BJ (cell line): Measurements from ENCODE around the gene DGUOK. TPM values are rescaled to one million over a fixed set of nuclear protein-coding genes. Genes with fewer than 3 reads are reported as not detected.

Experiments used
- CTCF ChIA-PET: fragments of 350-600 bp; formaldehyde crosslinking; extraction: SDS; loops from one replicate; lab custom pipeline; 2021; ENCODE audit warnings: antibody characterized with exemption, inconsistent platforms; lab: Yijun Ruan, JAX
- POLR2A ChIA-PET: fragments of 300-600 bp; sonication (Branson Sonifier 250); formaldehyde crosslinking; extraction: SDS; loops from one replicate; lab custom pipeline; 2021; ENCODE audit warnings: antibody characterized with exemption; lab: Charles Lee
- DNase-seq: peaks from one replicate; pipeline ENCODE4 v3.0.0-alpha.2; 2011; ENCODE audit warnings: low read depth
- H3K27me3 ChIP-seq: 2 replicates; pipeline ENCODE4 v1.6.0; 2011; ENCODE audit warnings: low read length; ENCODE audit not compliant: control insufficient read depth, insufficient read depth
- H3K36me3 ChIP-seq: 2 replicates; pipeline ENCODE4 v1.5.1; 2011; ENCODE audit warnings: low read length; ENCODE audit not compliant: control insufficient read depth, insufficient read depth
- H3K4me3 ChIP-seq: 2 replicates; pipeline ENCODE4 v1.5.1; 2011; ENCODE audit warnings: low read depth, mild to moderate bottlenecking, control low read depth, low read length
- polyA plus RNA-seq: library from polyadenylated mRNA; depleted of rRNA; stranded (reverse); fragments of >200 nt; gene quantifications from 2 replicates; pipeline ENCODE4 v1.2.3, GENCODE V29; 2011
- TF ChIP-seq, protein P1 (sequence below): IDR thresholded peaks from 2 replicates; pipeline ENCODE4 v1.5.1; 2011; ENCODE audit warnings: low read depth, mild to moderate bottlenecking, control low read depth, inconsistent platforms, low read length, moderate library complexity; ENCODE audit not compliant: insufficient read depth

The DGUOK gene
- polyA plus RNA-seq, 1 experiment, result 79.8 TPM

DNA sequence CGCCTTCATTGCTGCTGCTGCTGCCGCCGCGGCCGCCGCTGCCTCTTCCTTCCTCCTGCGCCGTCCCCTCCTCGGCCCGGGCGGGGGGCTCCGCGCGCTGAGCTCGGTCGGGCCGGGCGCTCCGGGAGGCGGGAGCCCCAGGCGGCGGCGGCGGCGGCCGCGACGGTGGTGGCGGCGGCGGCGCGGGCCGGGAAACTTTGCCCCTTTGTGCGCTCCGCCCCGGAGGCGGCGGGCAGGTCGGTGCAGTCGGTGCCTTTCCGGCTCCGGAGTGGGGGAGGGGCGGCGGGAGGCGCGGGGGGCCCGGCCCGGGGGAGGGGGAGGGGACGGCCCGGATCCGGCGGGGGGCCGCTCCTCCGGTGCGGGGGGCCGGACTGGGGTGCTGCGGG is 58.2 kb downstream of the DGUOK start:
- TF ChIP-seq, protein P1, sequence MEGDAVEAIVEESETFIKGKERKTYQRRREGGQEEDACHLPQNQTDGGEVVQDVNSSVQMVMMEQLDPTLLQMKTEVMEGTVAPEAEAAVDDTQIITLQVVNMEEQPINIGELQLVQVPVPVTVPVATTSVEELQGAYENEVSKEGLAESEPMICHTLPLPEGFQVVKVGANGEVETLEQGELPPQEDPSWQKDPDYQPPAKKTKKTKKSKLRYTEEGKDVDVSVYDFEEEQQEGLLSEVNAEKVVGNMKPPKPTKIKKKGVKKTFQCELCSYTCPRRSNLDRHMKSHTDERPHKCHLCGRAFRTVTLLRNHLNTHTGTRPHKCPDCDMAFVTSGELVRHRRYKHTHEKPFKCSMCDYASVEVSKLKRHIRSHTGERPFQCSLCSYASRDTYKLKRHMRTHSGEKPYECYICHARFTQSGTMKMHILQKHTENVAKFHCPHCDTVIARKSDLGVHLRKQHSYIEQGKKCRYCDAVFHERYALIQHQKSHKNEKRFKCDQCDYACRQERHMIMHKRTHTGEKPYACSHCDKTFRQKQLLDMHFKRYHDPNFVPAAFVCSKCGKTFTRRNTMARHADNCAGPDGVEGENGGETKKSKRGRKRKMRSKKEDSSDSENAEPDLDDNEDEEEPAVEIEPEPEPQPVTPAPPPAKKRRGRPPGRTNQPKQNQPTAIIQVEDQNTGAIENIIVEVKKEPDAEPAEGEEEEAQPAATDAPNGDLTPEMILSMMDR, result no peak
- POLR2A ChIA-PET, result no interaction called here

DNA sequence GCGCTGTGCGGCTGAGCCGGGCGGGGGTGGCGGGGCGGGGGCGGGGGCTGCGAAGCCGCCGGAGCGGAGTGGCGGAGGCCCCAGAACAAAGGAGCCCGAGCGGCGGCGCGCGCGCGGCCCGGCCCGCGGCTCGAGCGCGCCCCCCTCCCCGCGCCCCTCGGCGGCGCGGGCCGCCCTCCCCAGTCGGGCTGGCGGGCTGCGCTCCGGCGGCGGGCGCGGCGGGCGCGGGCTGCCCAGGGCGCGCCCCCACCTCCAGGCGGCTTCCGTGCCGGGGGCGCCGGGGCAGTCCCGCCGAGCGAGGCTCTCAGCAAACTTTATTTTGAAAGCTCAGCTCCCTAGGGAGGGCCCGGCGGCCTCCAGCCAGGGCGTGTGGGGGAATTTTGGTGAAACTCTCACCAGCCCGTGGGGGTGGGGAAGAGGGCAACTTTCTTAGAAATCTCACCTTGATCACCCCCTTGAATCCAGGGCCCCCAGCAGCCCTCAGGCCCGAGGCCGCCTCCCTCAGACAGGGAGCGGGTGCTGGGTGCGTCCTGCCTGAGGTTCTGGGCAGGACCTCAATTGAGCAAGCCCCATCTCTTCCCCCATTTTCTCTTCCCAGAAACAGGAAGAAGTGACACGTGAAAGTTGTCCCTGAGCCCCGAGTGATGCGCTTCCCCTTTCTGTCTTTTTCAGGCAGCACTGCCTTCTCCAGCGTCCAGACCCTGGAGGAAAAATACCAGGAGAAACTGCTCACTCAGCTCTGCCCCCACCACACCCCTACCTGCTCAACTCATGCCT is 58.8 kb downstream of the DGUOK start:
- Histone ChIP-seq H3K27me3 (no peaks in the 10 kb centered on the region), H3K4me3 (peak overlapping the region; percentile 54), H3K36me3 (no peaks in the 10 kb centered on the region; the same call in 1 of the 2 replicates)
- ChIA-PET POLR2A (no interaction called here), CTCF (interaction anchor here (1.1 kb wide), 1 partner anchor 162 kb away, joined by 3 read pairs; no protein-coding TSS in a partner anchor)
- TF ChIP-seq, protein P1, result no peak
- DNase-seq, result no peak

More for the DNA sequence above, 58.2 kb downstream of the DGUOK start:
- DNase-seq, result no peak
- H3K36me3 ChIP-seq, result no peaks in the 10 kb centered on the region; the same call in 1 of the 2 replicates
- CTCF ChIA-PET, result interaction anchor here (1.1 kb wide), 1 partner anchor 161 kb away, joined by 3 read pairs; no protein-coding TSS in a partner anchor
- H3K27me3 ChIP-seq, result no peaks in the 10 kb centered on the region
- peak overlapping the region; percentile 54 for H3K4me3 ChIP-seq

DNA sequence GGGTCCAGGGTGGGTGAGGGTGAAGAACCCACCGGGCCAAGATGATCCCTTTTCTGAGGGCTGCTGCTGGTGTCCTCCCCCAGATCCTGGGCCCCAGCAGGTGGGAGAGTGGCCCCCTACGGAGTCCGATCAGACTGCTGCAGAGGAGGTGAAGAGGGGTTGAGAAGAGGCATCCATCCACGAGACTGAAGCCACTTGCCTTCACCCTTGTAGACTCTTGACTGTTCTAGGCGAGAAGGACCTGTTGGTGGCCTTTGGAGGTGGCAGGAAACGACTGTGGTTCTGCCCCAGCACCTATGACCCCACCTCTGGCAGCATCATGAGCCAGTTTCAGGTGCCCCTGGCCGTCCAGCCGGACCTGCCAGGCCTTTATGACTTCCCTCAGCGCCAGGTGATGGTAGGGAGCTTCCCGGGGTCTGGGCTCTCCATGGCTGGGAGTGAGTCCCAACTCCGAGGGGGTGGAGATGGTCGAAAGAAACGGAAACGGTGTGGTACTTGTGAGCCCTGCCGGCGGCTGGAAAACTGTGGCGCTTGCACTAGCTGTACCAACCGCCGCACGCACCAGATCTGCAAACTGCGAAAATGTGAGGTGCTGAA is 59.5 kb downstream of the DGUOK start:
- ChIA-PET CTCF (interaction anchor here (1.4 kb wide), 1 partner anchor 9 kb away, joined by 4 read pairs; no protein-coding TSS in a partner anchor), POLR2A (no interaction called here)
- TF ChIP-seq, protein P1, result no peak
- no peak for DNase-seq
- Histone ChIP-seq H3K27me3 (no peaks in the 10 kb centered on the region), H3K4me3 (peak overlapping the region; percentile 54), H3K36me3 (no peaks in the 10 kb centered on the region; the same call in 1 of the 2 replicates)

DNA sequence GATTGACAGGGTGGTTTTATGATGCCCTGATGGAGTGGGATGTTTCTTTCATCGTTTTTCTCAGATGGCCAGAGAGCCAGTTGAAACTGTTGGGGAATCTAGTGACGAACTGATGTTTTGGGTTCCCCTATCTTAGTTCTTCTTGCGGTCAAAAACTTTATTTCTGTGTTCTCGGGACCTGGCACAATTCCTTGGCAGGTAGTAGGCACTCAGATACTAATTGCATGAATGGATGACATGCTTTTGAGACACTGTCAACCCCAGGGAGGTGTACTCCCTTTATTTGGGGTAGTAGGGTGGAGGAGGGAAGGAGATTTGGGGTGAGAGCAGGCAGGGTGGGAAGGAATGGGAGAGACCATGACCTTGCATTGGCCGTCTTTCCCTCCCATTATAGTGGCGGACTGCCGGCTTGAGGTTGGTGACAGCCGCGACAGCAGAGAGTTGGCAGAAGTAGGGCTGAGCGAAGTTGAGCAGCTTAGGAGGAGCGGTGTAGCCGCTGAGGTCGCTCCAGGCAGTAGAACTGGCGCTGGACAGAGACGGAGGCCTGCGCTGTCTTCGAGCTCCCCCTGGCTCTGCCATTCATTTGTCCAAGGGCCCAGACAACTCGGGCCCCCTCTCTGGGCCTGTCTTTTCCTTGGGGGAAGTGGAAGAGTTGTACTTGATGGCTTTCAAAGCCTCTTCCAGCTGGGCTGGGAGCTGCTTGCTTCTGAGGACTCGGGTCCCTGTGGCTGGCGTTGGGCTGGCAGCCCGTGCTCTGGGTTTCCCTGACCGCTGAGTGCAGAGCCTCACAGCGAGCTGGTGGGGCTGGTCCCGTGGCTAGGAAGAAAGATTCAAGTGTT is 60.6 kb downstream of the DGUOK start:
- no peak for DNase-seq
- H3K4me3 ChIP-seq, result no peak overlapping the region
- POLR2A ChIA-PET, result no interaction called here

More for the DNA sequence above, 60.6 kb downstream of the DGUOK start:
- Histone ChIP-seq H3K36me3 (no peaks in the 10 kb centered on the region; the same call in 1 of the 2 replicates), H3K27me3 (no peaks in the 10 kb centered on the region)
- TF ChIP-seq, protein P1, result peak; percentile 46
- CTCF ChIA-PET, result interaction anchor here (0.6 to 2.1 kb wide), 10 partner anchors 8 to 244 kb away, joined by 3 to 7 read pairs (median 4); no protein-coding TSS in a partner anchor
